Neural progenitor cell (in vitro differentiated cells): Measurements from ENCODE around the gene PIK3CB. TPM values are rescaled to one million over a fixed set of nuclear protein-coding genes. Genes with fewer than 3 reads are reported as not detected.

Experiments used
- DNase-seq: peaks from one replicate; pipeline ENCODE4 v3.0.0-alpha.2; 2016; ENCODE audit warnings: low spot score
- H2AFZ ChIP-seq: fragments of 200-600 bp; sonication (generic); replicated peaks from 2 replicates; pipeline ENCODE4 v1.6.1; 2016; ENCODE audit warnings: antibody characterized with exemption
- H3F3A ChIP-seq: fragments of 200-600 bp; sonication (generic); 2 replicates; pipeline ENCODE4 v1.6.1; 2016; ENCODE audit warnings: antibody characterized with exemption, low read depth
- H3K27ac ChIP-seq: fragments of 200-600 bp; sonication (generic); 2 replicates; pipeline ENCODE4 v1.5.1; 2016; ENCODE audit warnings: mild to moderate bottlenecking
- H3K27me3 ChIP-seq: fragments of 200-600 bp; sonication (generic); 2 replicates; pipeline ENCODE4 v1.6.1; 2016; ENCODE audit warnings: mild to moderate bottlenecking, moderate library complexity
- H3K36me3 ChIP-seq: fragments of 200-600 bp; sonication (generic); 2 replicates; pipeline ENCODE4 v1.5.1; 2016
- H3K4me1 ChIP-seq: fragments of 200-600 bp; sonication (generic); 2 replicates; pipeline ENCODE4 v1.6.1; 2016; ENCODE audit warnings: mixed run types
- H3K4me2 ChIP-seq: fragments of 200-600 bp; sonication (generic); 2 replicates; pipeline ENCODE4 v1.6.1; 2016
- H3K4me3 ChIP-seq: fragments of 200-600 bp; sonication (generic); 2 replicates; pipeline ENCODE4 v1.5.1; 2016
- H3K79me2 ChIP-seq: fragments of 200-600 bp; sonication (generic); 2 replicates; pipeline ENCODE4 v1.6.1; 2016; ENCODE audit warnings: low read depth
- H3K9ac ChIP-seq: fragments of 200-600 bp; sonication (generic); 2 replicates; pipeline ENCODE4 v1.6.1; 2016
- H3K9me3 ChIP-seq: fragments of 200-600 bp; sonication (generic); 2 replicates; pipeline ENCODE4 v1.5.1; 2016; ENCODE audit warnings: low read depth
- H4K20me1 ChIP-seq: fragments of 200-600 bp; sonication (generic); 2 replicates; pipeline ENCODE4 v1.6.1; 2016; ENCODE audit warnings: low read depth
- H3K27ac Mint-ChIP-seq: 3 replicates; pipeline ENCODE4 v1.8.0; 2021; ENCODE audit warnings: mixed read lengths
- H3K27me3 Mint-ChIP-seq: 2 replicates; pipeline ENCODE4 v1.8.0; 2022; ENCODE audit warnings: low read depth, mild to moderate bottlenecking, inconsistent platforms, moderate library complexity, mixed read lengths; ENCODE audit not compliant: insufficient read depth
- H3K36me3 Mint-ChIP-seq: 3 replicates; pipeline ENCODE4 v1.8.0; 2021; ENCODE audit warnings: mixed read lengths
- H3K4me1 Mint-ChIP-seq: 3 replicates; pipeline ENCODE4 v1.8.0; 2021; ENCODE audit warnings: mixed read lengths
- H3K4me3 Mint-ChIP-seq: 3 replicates; pipeline ENCODE4 v1.8.0; 2021; ENCODE audit warnings: mild to moderate bottlenecking, moderate library complexity, mixed read lengths
- H3K9me3 Mint-ChIP-seq: 3 replicates; pipeline ENCODE4 v1.8.0; 2020; ENCODE audit warnings: mixed read lengths
- CTCF ChIP-seq: fragments of 200-600 bp; sonication (generic); IDR thresholded peaks from 2 replicates; pipeline ENCODE4 v1.5.1; 2017; ENCODE audit warnings: antibody characterized with exemption, mild to moderate bottlenecking
- EZH2 ChIP-seq: fragments of 200-600 bp; sonication (generic); IDR thresholded peaks from 2 replicates; pipeline ENCODE4 v1.6.1; 2017; ENCODE audit warnings: antibody characterized with exemption, mild to moderate bottlenecking, moderate library complexity
- EZH2phosphoT487 ChIP-seq: fragments of 200-600 bp; sonication (generic); IDR thresholded peaks from 2 replicates; pipeline ENCODE4 v1.6.1; 2017; ENCODE audit warnings: antibody characterized with exemption
- total RNA-seq: library from RNA; depleted of rRNA; stranded (reverse); fragments of >200 nt; gene quantifications from 2 replicates; pipeline ENCODE4 v1.2.3, GENCODE V29; 2015; ENCODE audit warnings: low replicate concordance

The PIK3CB gene
- total RNA-seq, 1 donor from 2014 or later, result 17.7 TPM

DNA sequence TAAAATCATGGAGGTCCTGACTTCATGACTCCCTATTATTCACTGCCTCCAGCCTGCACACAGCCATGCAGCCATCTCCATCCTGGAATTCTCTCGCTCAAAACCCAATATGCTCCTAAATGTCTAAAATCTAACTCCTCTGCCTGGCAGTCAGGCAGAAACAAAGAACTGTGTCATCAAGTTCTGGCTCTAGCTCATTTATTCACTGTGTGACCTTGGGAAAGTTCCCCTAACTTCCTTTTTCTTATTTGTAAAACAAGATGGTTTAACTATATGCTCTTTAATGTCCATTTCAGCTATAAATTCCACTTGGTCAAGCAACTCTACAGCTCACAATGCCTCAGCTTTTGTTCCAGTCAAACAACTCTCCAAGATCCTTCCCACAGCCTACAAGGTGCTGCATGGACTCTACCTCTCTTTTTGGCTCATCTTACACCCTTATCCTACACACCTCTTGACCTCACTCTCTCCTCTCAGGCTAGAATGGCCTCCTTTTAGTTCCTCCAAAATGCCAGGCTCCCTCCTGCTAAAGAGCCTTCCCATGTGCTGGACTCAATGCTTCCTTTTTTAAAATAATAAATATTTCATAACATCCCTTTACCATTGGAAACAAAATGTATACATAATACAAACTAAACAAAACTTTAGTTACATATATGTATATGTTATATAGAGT lies 16.4 kb downstream of the PIK3CB start:
- TF ChIP-seq CTCF (no peak), EZH2 (no peak), EZH2phosphoT487 (no peak)
- Histone ChIP-seq H3K27ac (no peak overlapping the region), H3K9ac (no peak overlapping the region), H3K36me3 (no peaks in the 10 kb centered on the region), H3K27me3 (no peaks in the 10 kb centered on the region), H3K79me2 (peaks cover 100% of the 10 kb centered on the region), H3K4me1 (peaks cover 14% of the 10 kb centered on the region), H3K4me2 (no peak overlapping the region), H3K9me3 (no peaks in the 10 kb centered on the region), H2AFZ (no peak overlapping the region), H3F3A (peaks cover 2% of the 10 kb centered on the region), H4K20me1 (no peaks in the 10 kb centered on the region), H3K4me3 (no peak overlapping the region)
- Mint-ChIP-seq H3K36me3 (peaks cover 17% of the 10 kb centered on the region), H3K9me3 (peaks cover 12% of the 10 kb centered on the region), H3K27ac (no peak overlapping the region), H3K4me1 (no peaks in the 10 kb centered on the region), H3K27me3 (peaks cover 2% of the 10 kb centered on the region), H3K4me3 (no peak overlapping the region)
- DNase-seq, result no peak

DNA sequence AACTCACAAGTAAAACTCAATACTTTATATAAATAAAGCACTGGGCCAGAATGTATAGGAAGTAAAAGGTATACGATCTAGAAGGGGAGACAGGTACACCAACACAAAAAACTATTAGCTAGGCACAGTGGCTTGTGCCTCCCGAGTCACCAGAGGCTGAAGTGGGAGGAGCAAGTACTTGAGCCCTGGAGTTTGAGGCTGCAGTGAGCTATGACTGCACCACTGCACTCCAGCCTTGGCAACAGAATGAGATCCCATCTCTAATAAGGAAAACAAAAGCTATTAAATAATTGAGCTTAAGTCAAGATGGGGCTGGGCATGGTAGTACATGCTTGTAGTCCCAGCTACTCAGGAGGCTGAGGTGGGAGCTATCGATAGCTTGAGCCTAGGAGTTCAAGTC lies 17.0 kb downstream of the PIK3CB start:
- H3K9me3 ChIP-seq, result no peaks in the 10 kb centered on the region
- H3K4me3 Mint-ChIP-seq, result no peak overlapping the region
- H3K9me3 Mint-ChIP-seq, result peaks cover 14% of the 10 kb centered on the region
- TF ChIP-seq EZH2 (no peak), CTCF (no peak), EZH2phosphoT487 (no peak)
- H3K27me3 Mint-ChIP-seq, result peaks cover 2% of the 10 kb centered on the region
- H3K27ac ChIP-seq, result no peak overlapping the region
- H3K79me2 ChIP-seq, result peaks cover 99% of the 10 kb centered on the region
- DNase-seq, result no peak
- H3K4me2 ChIP-seq, result no peak overlapping the region
- H3K27ac Mint-ChIP-seq, result no peak overlapping the region
- no peaks in the 10 kb centered on the region for H3F3A ChIP-seq
- H2AFZ ChIP-seq, result no peak overlapping the region
- no peak overlapping the region for H3K4me3 ChIP-seq
- no peaks in the 10 kb centered on the region for H3K36me3 ChIP-seq
- H3K4me1 Mint-ChIP-seq, result no peaks in the 10 kb centered on the region
- no peaks in the 10 kb centered on the region for H3K27me3 ChIP-seq
- no peaks in the 10 kb centered on the region for H4K20me1 ChIP-seq
- H3K9ac ChIP-seq, result no peak overlapping the region
- H3K36me3 Mint-ChIP-seq, result peaks cover 19% of the 10 kb centered on the region
- peaks cover 10% of the 10 kb centered on the region for H3K4me1 ChIP-seq

DNA sequence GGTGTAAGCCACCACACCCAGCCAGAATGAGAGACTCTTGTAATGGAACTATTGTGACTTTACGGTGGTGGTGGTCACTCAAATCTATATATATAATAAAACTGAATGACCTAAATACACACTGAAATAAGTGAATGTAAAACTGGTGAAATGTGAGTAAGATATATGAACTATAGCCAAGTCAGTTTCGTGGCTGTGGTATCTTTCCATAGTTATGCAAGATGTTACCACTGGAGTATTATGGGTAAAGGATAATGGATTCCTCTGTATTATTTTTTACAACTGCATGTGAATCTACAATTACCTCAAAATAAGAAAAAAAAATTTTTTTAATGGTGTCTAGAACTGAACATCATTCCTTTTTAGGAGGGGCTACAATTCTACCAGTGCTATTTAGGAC lies 21.9 kb downstream of the PIK3CB start:
- Histone ChIP-seq H3F3A (no peaks in the 10 kb centered on the region), H3K4me2 (no peak overlapping the region), H2AFZ (no peak overlapping the region), H3K9me3 (no peaks in the 10 kb centered on the region), H3K27ac (no peak overlapping the region), H4K20me1 (no peaks in the 10 kb centered on the region), H3K9ac (no peak overlapping the region), H3K36me3 (no peaks in the 10 kb centered on the region), H3K4me1 (no peaks in the 10 kb centered on the region), H3K4me3 (no peak overlapping the region), H3K27me3 (no peaks in the 10 kb centered on the region), H3K79me2 (peaks cover 97% of the 10 kb centered on the region)
- Mint-ChIP-seq H3K9me3 (peaks cover 19% of the 10 kb centered on the region), H3K36me3 (peaks cover 15% of the 10 kb centered on the region), H3K27ac (no peak overlapping the region), H3K4me3 (no peak overlapping the region), H3K4me1 (no peaks in the 10 kb centered on the region), H3K27me3 (peaks cover 2% of the 10 kb centered on the region)
- TF ChIP-seq EZH2phosphoT487, result no peak
- TF ChIP-seq CTCF, result no peak
- TF ChIP-seq EZH2, result no peak
- no peak for DNase-seq
